GM12878 (cell line): ENCODE data around the gene IGSF22. TPM values are rescaled to one million over a fixed set of nuclear protein-coding genes. Genes with fewer than 3 reads are reported as not detected.

Experiments used
- ATAC-seq: fragments of 200-7000 bp; cut with Tn5 transposase; 3 replicates; pipeline ENCODE4 v1.9.1; 2020; ENCODE audit warnings: mild to moderate bottlenecking, moderate library complexity
- BruUV-seq: library from RNA; stranded (reverse); fragments of 400-500 nt; replicated peaks from 2 replicates; lab custom pipeline; 2021; lab: Mats Ljungman, UMichigan
- CTCF ChIA-PET: fragments of 300-600 bp; sonication (Branson Sonifier 250); formaldehyde crosslinking; extraction: SDS; loops from one replicate; lab custom pipeline; 2021; ENCODE audit warnings: inconsistent platforms; lab: Yijun Ruan, JAX
- POLR2A ChIA-PET: fragments of 350-600 bp; formaldehyde crosslinking; extraction: SDS; loops from one replicate; lab custom pipeline; 2021; ENCODE audit warnings: inconsistent platforms; lab: Charles Lee
- RAD21 ChIA-PET: fragments of 300-600 bp; sonication (Branson Sonifier 250); formaldehyde crosslinking; loops from one replicate; lab custom pipeline; 2023; ENCODE audit warnings: antibody characterized with exemption; ENCODE audit not compliant: unreplicated experiment; lab: Charles Lee
- SMC1A ChIA-PET: fragments of 300-600 bp; sonication (Branson Sonifier 250); formaldehyde crosslinking; loops from one replicate; lab custom pipeline; 2023; ENCODE audit not compliant: unreplicated experiment, uncharacterized antibody; lab: Charles Lee
- DNase-seq: peaks from one replicate; pipeline ENCODE4 v3.0.0-alpha.2; 2011; ENCODE audit warnings: low read depth, low spot score
- FAIRE-seq: peaks from 3 replicates; lab custom pipeline; 2011; peaks lifted over from hg19 to GRCh38; lab: Jason Lieb, UNC
- H2AFZ ChIP-seq: 2 replicates; pipeline ENCODE4 v1.6.0; 2011; ENCODE audit warnings: low read depth, low read length, control low read depth; ENCODE audit not compliant: control insufficient read depth
- H3K27ac ChIP-seq: 2 replicates; pipeline ENCODE4 v1.5.1; 2011; ENCODE audit warnings: control low read depth; ENCODE audit not compliant: control insufficient read depth, insufficient read depth
- H3K27me3 ChIP-seq, 2 experiments: replicated peaks in 1 of 2; 2 replicates each; pipeline versions ENCODE4 v1.6.0 to v1.6.1; 2011; ENCODE audit warnings: low read length in 1 of 2; ENCODE audit not compliant: control insufficient read depth in 2 of 2, insufficient read depth in 2 of 2
- H3K36me3 ChIP-seq, 2 experiments: 2 replicates each; pipeline ENCODE4 v1.5.1; 2011; ENCODE audit warnings: low read length in 1 of 2; ENCODE audit not compliant: control insufficient read depth in 2 of 2, insufficient read depth in 2 of 2
- H3K4me1 ChIP-seq: 2 replicates; pipeline ENCODE4 v1.6.1; 2011; ENCODE audit warnings: mild to moderate bottlenecking, low read length, moderate library complexity, mixed read lengths; ENCODE audit not compliant: control insufficient read depth, insufficient read depth
- H3K4me2 ChIP-seq: 2 replicates; pipeline ENCODE4 v1.6.0; 2011; ENCODE audit warnings: control low read depth; ENCODE audit not compliant: control insufficient read depth, insufficient read depth
- H3K4me3 ChIP-seq: fragments of 200-600 bp; sonication (generic); 2 replicates; pipeline ENCODE4 v1.5.1; 2016
- H3K79me2 ChIP-seq: 2 replicates; pipeline ENCODE4 v1.6.0; 2011; ENCODE audit warnings: low read length; ENCODE audit not compliant: control insufficient read depth, insufficient read depth
- H3K9ac ChIP-seq: 2 replicates; pipeline ENCODE4 v1.8.0; 2011; ENCODE audit warnings: low read length, control low read depth, mixed read lengths; ENCODE audit not compliant: control insufficient read depth, insufficient read depth
- H3K9me3 ChIP-seq: replicated peaks from 3 replicates; pipeline ENCODE4 v1.5.1; 2011; ENCODE audit warnings: mild to moderate bottlenecking, low read length; ENCODE audit not compliant: control insufficient read depth, insufficient read depth
- H4K20me1 ChIP-seq: 2 replicates; pipeline ENCODE4 v1.6.0; 2011; ENCODE audit not compliant: control insufficient read depth, insufficient read depth
- BHLHE40 ChIP-seq, 2 experiments: fragments of 450-650 bp in 1 of 2; IDR thresholded peaks; 2 replicates each; pipeline ENCODE4 v1.6.1; 2011 to 2017; ENCODE audit warnings: low read depth in 2 of 2, borderline replicate concordance in 1 of 2, improper control_type of control experiment in 1 of 2, low read length in 1 of 2, mild to moderate bottlenecking in 1 of 2
- CBFB ChIP-seq: IDR thresholded peaks from 2 replicates; pipeline ENCODE4 v1.6.1; 2016; ENCODE audit warnings: antibody characterized with exemption, low read depth
- DPF2 ChIP-seq: fragments of 450-650 bp; IDR thresholded peaks from 2 replicates; pipeline ENCODE4 v1.6.1; 2017; ENCODE audit warnings: mild to moderate bottlenecking
- POLR2AphosphoS5 ChIP-seq: IDR thresholded peaks from 2 replicates; pipeline ENCODE4 v1.6.1; 2011; ENCODE audit warnings: mild to moderate bottlenecking, low read length, inconsistent platforms
- RAD51 ChIP-seq: fragments of 450-650 bp; IDR thresholded peaks from 2 replicates; pipeline ENCODE4 v1.6.1; 2016; ENCODE audit warnings: moderate library complexity, mild to moderate bottlenecking, inconsistent platforms
- WGBS: methylation state at CpG from one replicate; pipeline ENCODE4 v1.1.6; 2016; ENCODE audit warnings: low lambda C conversion rate; ENCODE audit not compliant: insufficient replicate concordance, insufficient coverage; ENCODE audit errors: missing lambda C conversion rate; 5-methylcytosine and 5-hydroxymethylcytosine counted together
- in situ Hi-C: fragments of 300-500 bp; cut with MboI; formaldehyde crosslinking; loops from 9 replicates; pipeline ENCODE4 v1.14.3; 2018; ENCODE audit warnings: mixed read lengths
- intact Hi-C: fragments of 100-400 bp; cut with micrococcal nuclease; formaldehyde crosslinking; loops from one replicate; pipeline ENCODE4 v1.14.2; 2022; ENCODE audit not compliant: unreplicated experiment
- polyA plus RNA-seq, 11 experiments: library from polyadenylated mRNA; depleted of rRNA in 4 of 11; unstranded in 6 of 11; stranded (reverse) in 5 of 11; fragments of >200 nt; fragmentation: Nextera tagmentation in 4 of 11; fragmentation: Illumina TruSeq in 1 of 11; extraction: Ambion mirVana in 4 of 11; extraction: Trizol in 1 of 11; gene quantifications; 1 replicate in 1 of 11; 2 replicates in 10 of 11; pipeline versions ENCODE4 v1.2.1 to v1.2.3, GENCODE V29; 2011 to 2016; ENCODE audit warnings: inconsistent platforms in 2 of 11, missing spikeins in 2 of 11, low read depth in 1 of 11
- total RNA-seq, 4 experiments: library from RNA; depleted of rRNA in 3 of 4; stranded (reverse); fragments of >200 nt in 3 of 4; fragmentation: Illumina TruSeq in 1 of 4; extraction: Trizol in 1 of 4; gene quantifications; 2 replicates each; pipeline versions ENCODE4 v1.2.1 to v1.2.3, GENCODE V29; 2013 to 2021
- TF ChIP-seq, protein P1 (sequence below): fragments of 450-650 bp; formaldehyde crosslinking; IDR thresholded peaks from 2 replicates; pipeline ENCODE4 v1.4.0; 2022; ENCODE audit warnings: mild to moderate bottlenecking, moderate library complexity
- TF ChIP-seq, protein P2 (sequence below): fragments of 450-650 bp; IDR thresholded peaks from 2 replicates; pipeline ENCODE4 v1.6.1; 2018; ENCODE audit warnings: borderline replicate concordance, mild to moderate bottlenecking; ENCODE audit not compliant: partially characterized antibody

The IGSF22 gene
- total and polyA plus RNA-seq, 10 of the 15 experiments (the other 5 are each of a cell fraction or from before 2014, with no cell fraction given), result 0.02 to 0.18 TPM; not detected in 8

DNA sequence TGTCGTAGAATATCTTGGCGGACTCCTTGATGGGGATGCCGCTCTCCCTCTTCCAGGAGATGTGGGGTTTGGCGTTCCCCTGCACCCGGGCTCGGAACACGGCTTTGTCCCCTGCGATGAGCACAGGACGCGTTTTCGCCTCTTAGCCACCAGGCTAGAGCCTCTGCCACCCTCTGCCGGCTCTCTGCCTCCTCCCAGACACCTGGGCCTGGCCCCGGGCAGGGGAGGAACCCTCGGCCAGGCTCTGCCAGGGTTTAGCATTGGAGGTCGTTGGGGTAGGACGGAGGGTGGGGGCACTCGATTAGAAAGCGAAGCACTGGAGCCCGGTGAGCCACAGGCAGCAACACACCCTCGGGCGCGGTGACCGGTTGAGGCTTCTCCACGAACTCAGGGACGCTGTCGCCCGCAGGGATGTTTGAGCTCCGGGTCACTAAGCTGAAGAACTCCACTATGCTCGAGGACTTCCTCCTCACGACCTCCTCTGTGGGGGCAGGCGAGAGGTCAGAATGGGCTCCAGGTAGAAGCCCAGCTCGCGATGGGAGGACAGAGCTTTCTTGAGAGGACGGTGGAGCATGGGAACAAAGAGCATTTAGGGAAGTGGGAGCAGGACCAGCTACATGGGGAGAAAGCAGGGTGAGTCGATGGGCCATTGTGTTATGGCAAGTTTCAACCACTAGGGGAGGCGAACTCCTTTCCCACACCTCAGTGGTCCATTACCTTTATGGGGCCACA is 4.3 kb downstream of the IGSF22 start (continued):
- TF ChIP-seq POLR2AphosphoS5 (no peak), RAD51 (no peak), CBFB (no peak), DPF2 (no peak)
- TF ChIP-seq, protein P1, sequence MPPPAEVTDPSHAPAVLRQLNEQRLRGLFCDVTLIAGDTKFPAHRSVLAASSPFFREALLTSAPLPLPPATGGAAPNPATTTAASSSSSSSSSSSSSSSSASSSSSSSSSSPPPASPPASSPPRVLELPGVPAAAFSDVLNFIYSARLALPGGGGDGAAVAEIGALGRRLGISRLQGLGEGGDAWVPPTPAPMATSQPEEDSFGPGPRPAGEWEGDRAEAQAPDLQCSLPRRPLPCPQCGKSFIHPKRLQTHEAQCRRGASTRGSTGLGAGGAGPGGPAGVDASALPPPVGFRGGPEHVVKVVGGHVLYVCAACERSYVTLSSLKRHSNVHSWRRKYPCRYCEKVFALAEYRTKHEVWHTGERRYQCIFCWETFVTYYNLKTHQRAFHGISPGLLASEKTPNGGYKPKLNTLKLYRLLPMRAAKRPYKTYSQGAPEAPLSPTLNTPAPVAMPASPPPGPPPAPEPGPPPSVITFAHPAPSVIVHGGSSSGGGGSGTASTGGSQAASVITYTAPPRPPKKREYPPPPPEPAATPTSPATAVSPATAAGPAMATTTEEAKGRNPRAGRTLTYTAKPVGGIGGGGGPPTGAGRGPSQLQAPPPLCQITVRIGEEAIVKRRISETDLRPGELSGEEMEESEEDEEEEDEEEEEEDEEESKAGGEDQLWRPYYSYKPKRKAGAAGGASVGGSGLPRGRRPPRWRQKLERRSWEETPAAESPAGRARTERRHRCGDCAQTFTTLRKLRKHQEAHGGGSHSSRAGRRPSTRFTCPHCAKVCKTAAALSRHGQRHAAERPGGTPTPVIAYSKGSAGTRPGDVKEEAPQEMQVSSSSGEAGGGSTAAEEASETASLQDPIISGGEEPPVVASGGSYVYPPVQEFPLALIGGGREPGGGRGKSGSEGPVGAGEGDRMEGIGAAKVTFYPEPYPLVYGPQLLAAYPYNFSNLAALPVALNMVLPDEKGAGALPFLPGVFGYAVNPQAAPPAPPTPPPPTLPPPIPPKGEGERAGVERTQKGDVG, result no peak

DNA sequence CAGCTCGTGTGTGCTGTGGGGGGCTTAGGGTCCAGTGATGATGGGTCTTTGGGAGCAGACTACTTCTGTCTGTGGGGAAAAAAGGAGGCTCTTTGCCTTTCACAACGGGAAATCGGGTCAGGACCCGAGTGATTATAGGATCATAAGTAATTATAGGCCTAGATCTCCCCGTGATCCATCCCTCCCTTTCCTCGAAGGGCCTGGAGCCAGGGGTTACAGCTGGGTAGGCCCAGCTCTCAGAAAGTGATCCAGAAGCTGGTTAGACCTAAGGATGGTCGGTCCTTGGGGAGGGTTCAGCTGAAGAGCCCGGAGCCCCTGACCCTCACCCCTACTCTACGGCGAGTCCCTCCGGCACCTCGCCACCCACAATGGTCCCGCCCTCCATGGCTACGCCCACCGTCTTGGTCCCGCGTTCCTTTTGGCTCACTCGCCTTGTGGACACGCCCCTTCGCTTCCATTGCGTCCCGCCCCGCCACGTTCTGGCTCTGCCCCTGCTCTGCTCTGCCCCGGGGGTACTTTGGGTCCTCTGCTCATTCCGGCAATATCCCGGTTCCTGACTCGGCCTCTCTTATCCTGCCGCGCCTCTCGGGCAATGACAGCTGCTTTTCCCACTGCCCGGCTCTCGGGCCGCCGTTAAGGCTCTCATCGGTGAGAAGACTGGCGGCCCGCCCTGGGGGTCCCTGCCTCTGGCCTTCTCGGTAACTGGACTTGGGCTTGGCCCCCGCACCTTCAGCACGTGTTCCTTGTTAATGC is 5.0 kb downstream of the IGSF22 start:
- H3K36me3 ChIP-seq, result no peaks in the 10 kb centered on the region
- FAIRE-seq (peak; percentile 75), ATAC-seq (peak; percentile 83), DNase-seq (no peak)
- TF ChIP-seq, protein P2, sequence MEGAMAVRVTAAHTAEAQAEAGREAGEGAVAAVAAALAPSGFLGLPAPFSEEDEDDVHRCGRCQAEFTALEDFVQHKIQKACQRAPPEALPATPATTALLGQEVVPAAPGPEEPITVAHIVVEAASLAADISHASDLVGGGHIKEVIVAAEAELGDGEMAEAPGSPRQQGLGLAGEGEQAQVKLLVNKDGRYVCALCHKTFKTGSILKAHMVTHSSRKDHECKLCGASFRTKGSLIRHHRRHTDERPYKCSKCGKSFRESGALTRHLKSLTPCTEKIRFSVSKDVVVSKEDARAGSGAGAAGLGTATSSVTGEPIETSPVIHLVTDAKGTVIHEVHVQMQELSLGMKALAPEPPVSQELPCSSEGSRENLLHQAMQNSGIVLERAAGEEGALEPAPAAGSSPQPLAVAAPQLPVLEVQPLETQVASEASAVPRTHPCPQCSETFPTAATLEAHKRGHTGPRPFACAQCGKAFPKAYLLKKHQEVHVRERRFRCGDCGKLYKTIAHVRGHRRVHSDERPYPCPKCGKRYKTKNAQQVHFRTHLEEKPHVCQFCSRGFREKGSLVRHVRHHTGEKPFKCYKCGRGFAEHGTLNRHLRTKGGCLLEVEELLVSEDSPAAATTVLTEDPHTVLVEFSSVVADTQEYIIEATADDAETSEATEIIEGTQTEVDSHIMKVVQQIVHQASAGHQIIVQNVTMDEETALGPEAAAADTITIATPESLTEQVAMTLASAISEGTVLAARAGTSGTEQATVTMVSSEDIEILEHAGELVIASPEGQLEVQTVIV, result no peak
- peak in 1 of 2 experiments; percentile 21; a peak in 1 of 4 replicates for TF ChIP-seq BHLHE40 (IDR thresholded peaks at IDR 0.05; ENCODE audit: borderline replicate concordance in 1 of 2, low read depth in 2 of 2, low read length in 1 of 2)
- WGBS, result 14% methylated on average over 41 of the region's 41 CpGs
- H3K27me3 ChIP-seq, result no peaks in the 10 kb centered on the region; a peak in 3 of 4 replicates
- POLR2A ChIA-PET, result interaction anchor here (1.3 kb wide), 1 partner anchor 181 kb away, joined by 3 read pairs; no protein-coding TSS in a partner anchor
- CTCF ChIA-PET, result interaction anchor here (0.7 to 8.0 kb wide), 31 partner anchors 8 to 477 kb away, joined by 3 to 131 read pairs (median 6); no protein-coding TSS in a partner anchor
- no TSS peak for BruUV-seq
- in situ Hi-C loops (no loop called here), intact Hi-C loops (loop anchor here (5.0 to 10.0 kb wide), 2 partner anchors 41 to 476 kb away; partner anchors contain the start of gene SAA2)
- RAD21 ChIA-PET, result interaction anchor here (1.0 to 4.0 kb wide), 10 partner anchors 11 to 398 kb away, joined by 3 to 40 read pairs (median 11); partner anchors contain the start of gene GTF2H1
- peak overlapping the region; percentile 89 for H3K4me2 ChIP-seq
- peak overlapping the region; percentile 71 for H3K4me3 ChIP-seq
- H4K20me1 ChIP-seq, result no peaks in the 10 kb centered on the region
- H3K9me3 ChIP-seq, result no peaks in the 10 kb centered on the region
- H3K79me2 ChIP-seq, result no peaks in the 10 kb centered on the region
- no peak overlapping the region for H3K27ac ChIP-seq
- H3K4me1 ChIP-seq, result peaks cover 9% of the 10 kb centered on the region
- peak overlapping the region; percentile 76 for H2AFZ ChIP-seq
- SMC1A ChIA-PET, result interaction anchor here (1.0 to 4.4 kb wide), 11 partner anchors 10 to 180 kb away, joined by 3 to 44 read pairs (median 8); partner anchors contain the start of gene UEVLD
- peak overlapping the region; percentile 56 for H3K9ac ChIP-seq
